Pulmonary artery endothelial cell (primary cell): ENCODE measurements around the gene AIG1. TPM values are rescaled to one million over a fixed set of nuclear protein-coding genes. Genes with fewer than 3 reads are reported as not detected.

Experiments used
- DNase-seq: peaks from one replicate; pipeline ENCODE4 v3.0.0-alpha.2; 2011; ENCODE audit warnings: low read depth, low spot score
- total RNA-seq: library from RNA; depleted of rRNA; stranded (reverse); fragments of >200 nt; gene quantifications from 2 replicates; pipeline ENCODE4 v1.2.3, GENCODE V29; 2014

AIG1 gene
- total RNA-seq, 1 donor from 2014 or later = 19.3 TPM

DNA sequence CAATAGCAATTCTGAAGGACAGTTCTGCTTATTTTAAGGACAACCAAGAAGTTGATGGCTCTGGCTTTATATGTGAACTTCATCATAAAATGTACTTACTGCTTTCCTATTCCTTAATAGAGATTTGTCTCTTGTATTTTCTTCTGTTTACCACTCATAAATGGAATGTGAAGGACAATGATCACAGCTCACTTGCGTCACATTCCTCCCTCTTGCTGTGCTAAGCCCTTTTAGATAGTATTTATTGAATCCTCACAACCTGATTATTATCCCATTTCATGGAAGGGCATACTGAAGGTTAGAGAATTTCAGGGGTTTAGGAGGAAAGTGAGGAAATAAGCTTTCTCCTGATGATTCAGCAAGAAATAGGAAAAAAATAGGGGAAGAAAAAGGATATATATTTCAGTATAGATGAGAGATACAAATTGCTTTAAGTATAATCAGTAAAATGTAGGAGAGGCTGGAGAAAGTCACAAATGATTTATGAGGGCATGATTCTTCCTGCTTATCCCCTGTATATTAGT is 132.9 kb downstream of the AIG1 start:
- DNase-seq = no peak

DNA sequence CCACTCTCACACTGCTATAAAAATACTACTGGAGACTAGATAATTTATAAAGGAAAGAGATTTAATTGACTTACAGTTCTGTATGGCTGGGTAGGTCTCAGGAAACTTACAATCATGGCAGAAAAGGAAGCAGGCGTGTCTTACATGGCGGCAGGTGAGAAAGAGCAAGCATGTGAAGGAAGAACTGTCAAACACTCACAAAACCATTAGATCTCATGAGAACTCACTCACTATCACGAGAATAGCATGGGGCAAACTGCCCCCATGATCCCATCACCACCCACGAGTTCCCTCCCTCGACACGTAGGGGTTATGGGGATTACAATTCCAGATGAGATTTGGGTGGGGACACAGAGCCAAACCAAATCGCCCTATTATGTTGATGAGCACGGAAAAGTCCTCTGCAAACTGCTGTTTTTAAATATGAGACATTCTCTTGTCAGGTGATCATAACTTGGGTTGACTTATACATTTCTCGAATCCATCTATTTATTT is 133.5 kb downstream of the AIG1 start:
- no peak for DNase-seq

GRCh38 chr6:143195349-143195845 is 134.7 kb downstream of the AIG1 start:
- DNase-seq = peak; percentile 58

DNA sequence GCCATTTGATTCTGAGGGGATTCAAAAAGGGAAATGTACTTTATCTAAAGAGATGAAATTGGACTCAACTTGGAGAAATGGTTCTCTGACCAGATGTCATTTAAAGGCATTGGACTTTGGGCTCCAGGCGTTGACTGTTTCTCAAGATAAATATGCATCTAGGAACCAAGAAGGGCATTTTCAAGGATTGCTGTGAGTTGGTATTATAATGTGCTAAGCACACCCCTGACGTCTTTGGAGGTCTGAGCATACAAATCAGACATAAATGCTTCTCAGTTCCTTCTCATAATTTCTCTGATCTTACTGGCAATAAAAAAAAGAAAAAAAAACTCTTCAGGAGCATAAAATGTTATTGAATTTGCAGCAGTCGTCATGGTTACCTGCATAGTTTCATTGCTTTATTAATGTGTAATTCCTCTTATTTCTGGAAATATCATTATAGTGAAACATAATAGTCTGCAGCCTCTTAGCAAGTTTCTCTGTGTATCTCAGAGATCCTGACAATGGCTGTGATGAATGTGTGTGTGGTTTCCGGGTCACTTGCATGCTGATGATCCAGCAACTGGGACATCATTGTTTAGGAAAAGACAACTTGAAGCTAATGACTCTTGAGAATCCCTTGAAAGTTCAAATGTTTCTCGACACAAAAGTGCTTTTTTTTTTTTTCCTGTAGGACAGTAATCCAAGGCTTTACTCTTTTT is 136.0 kb downstream of the AIG1 start:
- DNase-seq = no peak

GRCh38 chr6:143197377-143197776 is 136.7 kb downstream of the AIG1 start:
- no peak for DNase-seq

GRCh38 chr6:143198312-143198711 is 137.6 kb downstream of the AIG1 start:
- DNase-seq = no peak

GRCh38 chr6:143199291-143199690 is 138.6 kb downstream of the AIG1 start:
- no peak for DNase-seq

GRCh38 chr6:143200167-143200770 is 139.6 kb downstream of the AIG1 start:
- no peak for DNase-seq

- no peak for DNase-seq
These were observed 143.4 kb downstream of the AIG1 start for GRCh38 chr6:143204045-143204444.

DNA sequence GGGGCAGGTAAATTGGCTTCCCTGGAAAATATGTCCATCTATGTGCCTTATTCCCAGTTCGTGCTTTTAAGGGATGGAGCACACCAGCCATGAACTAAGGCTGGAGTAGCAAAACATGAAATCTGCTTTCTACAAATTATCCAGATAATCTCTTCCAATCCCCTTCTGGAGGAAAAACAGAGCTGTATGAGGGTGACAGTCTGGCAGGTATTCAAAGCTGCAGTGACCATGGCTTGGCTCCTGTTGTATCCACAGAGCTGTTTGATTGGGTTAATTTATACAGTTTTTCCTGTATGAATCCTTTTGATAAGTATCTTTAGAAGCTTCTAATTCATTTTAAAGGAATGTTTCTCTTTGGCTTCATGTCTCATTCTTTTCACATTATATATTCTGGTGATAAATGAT is 144.4 kb downstream of the AIG1 start:
- DNase-seq = no peak

GRCh38 chr6:143205585-143205984 is 144.9 kb downstream of the AIG1 start:
- no peak for DNase-seq

- DNase-seq = no peak
These were observed 145.3 kb downstream of the AIG1 start for GRCh38 chr6:143205991-143206390.

DNA sequence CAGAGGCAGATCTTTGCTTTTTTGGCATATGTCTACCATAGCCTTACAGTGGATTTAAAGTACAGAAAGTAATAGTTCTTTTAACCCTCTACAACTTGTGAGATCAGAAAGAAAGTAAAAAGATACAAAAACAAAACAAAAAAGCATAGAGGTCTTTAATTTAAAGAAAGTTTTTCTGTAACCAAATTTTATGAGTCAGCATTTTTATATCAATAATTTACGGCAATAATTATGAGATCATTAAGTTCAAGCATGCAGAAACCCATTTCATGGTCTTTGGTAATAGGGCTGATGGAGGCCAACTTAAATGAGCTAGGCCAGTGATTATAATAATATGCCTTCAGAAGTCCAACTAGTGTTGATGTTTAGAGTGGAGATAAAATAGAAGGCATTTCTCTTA is 145.9 kb downstream of the AIG1 start:
- DNase-seq = no peak

- no peak for DNase-seq
These were observed 149.7 kb downstream of the AIG1 start for GRCh38 chr6:143210420-143210819.

DNA sequence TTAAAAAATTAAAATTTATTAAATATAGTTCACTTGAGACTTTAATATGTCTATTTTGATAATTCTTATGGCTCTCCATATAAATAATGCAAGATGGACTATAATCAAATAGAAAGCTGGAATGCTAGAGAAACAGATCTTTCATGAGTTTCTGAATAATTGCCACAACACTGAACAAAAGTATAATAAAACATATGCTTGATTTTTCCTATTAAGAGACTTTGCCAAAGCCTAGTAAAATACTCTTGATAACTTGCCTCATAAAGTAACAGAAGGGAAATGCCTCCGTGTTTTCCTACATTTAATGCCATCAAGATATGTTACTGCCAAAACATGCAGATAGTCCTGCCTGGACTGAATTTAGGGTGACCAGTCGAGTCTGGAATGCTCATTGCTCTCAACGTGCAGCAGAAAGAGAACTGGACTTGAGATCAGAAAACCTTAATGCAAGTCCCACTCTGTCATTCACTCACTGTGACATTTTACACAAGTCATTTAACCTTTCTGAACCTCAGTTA is 153.2 kb downstream of the AIG1 start:
- DNase-seq = no peak

DNA sequence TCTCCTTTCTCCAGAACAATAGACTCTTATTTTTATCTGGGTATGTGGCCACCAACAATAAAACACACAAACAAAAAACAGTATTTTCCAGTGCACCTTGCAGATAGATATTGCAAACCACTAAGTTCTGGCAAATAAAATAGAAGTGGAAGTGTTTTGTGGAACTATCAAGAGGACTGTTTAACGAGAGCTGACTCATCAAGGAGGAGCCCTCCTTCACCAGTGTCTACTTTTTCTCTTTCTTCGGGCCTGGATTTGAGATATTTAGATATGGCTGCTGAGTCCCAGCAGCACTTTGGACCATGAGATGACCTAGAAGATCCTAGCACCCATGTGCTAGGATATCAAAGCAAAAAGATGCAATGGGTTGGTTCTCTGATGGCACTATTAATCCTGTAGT is 154.7 kb downstream of the AIG1 start:
- DNase-seq = no peak

DNA sequence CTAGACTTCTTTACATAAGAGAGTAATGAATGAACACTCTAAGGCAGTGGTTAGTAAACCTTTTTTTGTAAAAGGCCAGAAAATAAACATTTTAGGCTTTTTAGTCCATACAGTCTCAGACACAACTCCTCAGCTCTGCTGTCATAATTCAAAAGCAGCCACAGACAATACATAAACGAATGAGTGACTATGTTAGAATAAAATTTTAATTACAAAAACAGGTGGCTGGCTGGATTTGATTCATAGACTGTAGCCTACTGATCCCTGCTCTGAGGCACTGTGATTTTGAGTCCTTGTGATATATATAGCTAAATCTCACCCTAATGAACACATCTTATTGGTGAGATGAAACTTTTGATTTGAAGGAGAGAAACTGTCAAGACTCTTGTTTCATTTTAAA is 155.1 kb downstream of the AIG1 start:
- no peak for DNase-seq

DNA sequence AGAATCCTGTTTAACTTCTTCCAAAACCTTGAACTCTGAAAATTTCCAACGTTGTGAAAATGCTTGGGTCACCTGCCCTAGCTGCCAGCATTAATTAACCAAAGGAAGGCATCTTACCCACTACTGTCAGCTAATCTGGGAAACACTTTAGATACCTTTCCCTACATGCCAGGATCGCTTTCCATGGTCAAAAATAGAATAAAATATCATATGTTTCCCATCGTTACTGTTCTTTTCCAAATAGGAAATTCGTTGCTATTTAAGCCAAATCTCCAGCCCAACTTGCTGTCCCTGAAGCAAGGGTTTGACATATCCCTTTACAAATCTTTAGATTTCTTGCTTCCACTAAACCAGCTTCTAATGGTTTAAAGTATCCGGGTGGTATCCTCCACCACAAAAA is 157.5 kb downstream of the AIG1 start:
- no peak for DNase-seq

DNA sequence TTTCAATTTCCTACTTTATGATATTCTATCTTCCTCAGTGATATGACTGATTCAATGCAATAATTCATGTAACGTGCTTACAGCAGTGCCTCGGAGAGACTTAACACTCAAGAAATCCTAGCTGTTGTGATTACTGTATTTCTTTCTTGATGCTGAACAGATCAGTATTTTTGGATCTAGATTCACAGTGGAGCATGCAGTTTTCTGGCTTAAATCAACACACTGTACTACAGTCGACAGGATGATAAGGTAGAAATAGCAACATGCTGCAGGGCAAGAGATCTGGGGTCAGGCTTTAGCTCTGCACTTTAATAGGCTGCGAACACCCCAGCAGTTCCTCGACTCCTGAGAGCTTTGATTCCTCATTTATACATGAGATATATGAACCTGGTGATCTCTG is 161.0 kb downstream of the AIG1 start:
- DNase-seq = no peak

DNA sequence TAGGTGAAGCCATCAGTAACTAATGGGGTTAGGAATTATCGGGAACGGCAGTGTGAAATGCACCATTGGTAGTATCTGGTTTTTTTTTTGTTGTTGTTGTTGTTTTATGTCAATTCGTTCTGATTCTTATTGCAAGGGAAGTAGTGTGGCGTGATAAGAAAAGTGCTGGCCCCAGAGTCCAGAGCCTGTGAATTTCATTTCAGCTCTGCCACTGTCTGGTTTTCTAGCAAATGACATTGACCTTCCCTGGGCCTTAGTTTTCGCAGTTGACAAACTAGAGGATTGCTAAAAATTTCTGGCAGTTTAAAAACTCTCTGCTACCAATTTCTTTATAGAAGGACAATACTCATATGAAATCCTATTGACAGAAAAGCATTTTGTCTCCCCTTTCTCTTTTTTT is 161.6 kb downstream of the AIG1 start:
- no peak for DNase-seq

DNA sequence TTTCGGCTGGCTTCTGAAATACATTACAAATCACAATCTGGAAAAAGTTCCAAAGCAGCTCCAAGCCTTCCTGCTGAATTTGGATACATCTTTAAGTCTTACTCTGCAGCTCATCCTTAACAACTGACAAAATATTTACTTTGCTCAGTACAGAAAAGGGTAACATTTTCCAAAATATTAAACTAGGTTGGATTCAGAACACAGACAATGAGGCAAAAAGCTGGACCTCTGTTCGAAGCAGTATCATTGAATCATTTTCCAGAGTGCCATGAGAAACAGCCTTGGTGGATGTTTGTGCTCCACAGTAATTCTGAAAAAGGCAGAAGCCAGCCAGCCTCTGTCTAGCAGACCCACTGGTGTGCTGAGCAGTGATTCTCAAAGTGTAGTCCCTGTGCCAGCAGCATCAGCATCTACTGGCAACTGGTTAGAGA is 162.1 kb downstream of the AIG1 start:
- DNase-seq = no peak

- DNase-seq = no peak
These were observed 163.2 kb downstream of the AIG1 start for GRCh38 chr6:143223895-143224294.

DNA sequence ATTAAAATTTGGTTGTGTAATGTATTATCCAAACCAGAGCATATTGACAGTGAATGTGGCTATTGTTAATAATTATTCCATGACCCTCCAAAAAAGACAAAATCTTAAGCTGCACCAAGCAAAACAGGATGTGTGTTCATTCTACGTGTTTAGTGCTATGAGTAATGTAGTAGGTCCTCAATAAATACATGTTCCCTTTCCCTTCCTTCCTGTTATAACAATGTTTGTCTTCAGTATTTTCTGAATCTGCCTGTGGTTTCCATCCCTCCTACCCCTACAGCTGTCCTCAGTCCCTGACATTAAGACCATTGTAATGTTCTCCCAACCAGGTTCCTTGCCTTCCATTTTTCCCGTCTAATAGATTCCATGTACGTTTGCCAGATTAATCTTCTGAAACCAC is 163.8 kb downstream of the AIG1 start:
- DNase-seq = no peak
